ENCODE data around the gene BEND6.
"Not testable (repeated sequence)": the region's sequence is repeated elsewhere in the genome, so short reads cannot be mapped to it uniquely, and the experiment has no call there.

Gene BEND6

GRCh38 chr6:57033228-57033627, 78.3 kb downstream of the BEND6 start:
- no peak for DNase-seq (ENCODE audit: low spot score)

GRCh38 chr6:57035549-57035948, 80.6 kb downstream of the BEND6 start:
- no peak for DNase-seq (ENCODE audit: low spot score)

GRCh38 chr6:57038906-57039305, 84.0 kb downstream of the BEND6 start:
- DNase-seq (ENCODE audit: low spot score): no peak

- DNase-seq (ENCODE audit: low spot score): no peak
Observed at GRCh38 chr6:57040011-57040410, 85.1 kb downstream of the BEND6 start.

GRCh38 chr6:57044061-57044460, 89.2 kb downstream of the BEND6 start:
- DNase-seq (ENCODE audit: low spot score): not testable (repeated sequence)

- no peak for DNase-seq (ENCODE audit: low spot score)
Observed at GRCh38 chr6:57044568-57044967, 89.7 kb downstream of the BEND6 start.

- peak; percentile 95 for DNase-seq (ENCODE audit: low spot score)
Observed at GRCh38 chr6:57046332-57047256, 91.7 kb downstream of the BEND6 start, which contains the start of gene KIAA1586. Gene KIAA1586 (plus strand): TSS chr6:57046693. CDS start chr6:57046756, 63 bp downstream.

- DNase-seq (ENCODE audit: low spot score): not testable (repeated sequence)
Observed at GRCh38 chr6:57047257-57047585, 92.3 kb downstream of the BEND6 start.

- DNase-seq (ENCODE audit: low spot score): not testable (repeated sequence)
Observed at GRCh38 chr6:57047859-57048258, 93.0 kb downstream of the BEND6 start.

GRCh38 chr6:57048577-57048976, 93.7 kb downstream of the BEND6 start:
- DNase-seq (ENCODE audit: low spot score): no peak

GRCh38 chr6:57063847-57064246, 108.9 kb downstream of the BEND6 start:
- DNase-seq (ENCODE audit: low spot score): no peak

GRCh38 chr6:57064809-57065208, 109.9 kb downstream of the BEND6 start:
- DNase-seq (ENCODE audit: low spot score): peak; percentile 56

GRCh38 chr6:57068061-57068460, 113.2 kb downstream of the BEND6 start:
- no peak for DNase-seq (ENCODE audit: low spot score)

- no peak for DNase-seq (ENCODE audit: low spot score)
Observed at GRCh38 chr6:57069228-57069627, 114.3 kb downstream of the BEND6 start.

- DNase-seq (ENCODE audit: low spot score): no peak
Observed at GRCh38 chr6:57069920-57070331, 115.0 kb downstream of the BEND6 start.

GRCh38 chr6:57072108-57072507, 117.2 kb downstream of the BEND6 start:
- no peak for DNase-seq (ENCODE audit: low spot score)

- DNase-seq (ENCODE audit: low spot score): no peak
Observed at GRCh38 chr6:57074383-57074782, 119.5 kb downstream of the BEND6 start.

GRCh38 chr6:57075092-57075491, 120.2 kb downstream of the BEND6 start:
- DNase-seq (ENCODE audit: low spot score): no peak

Data from AG20443 (cell line).